H4 (cell line): Measurements from ENCODE around the gene SAMSN1. TPM values are rescaled to one million over a fixed set of nuclear protein-coding genes. Genes with fewer than 3 reads are reported as not detected.

ENCODE experiments used
- total RNA-seq: library from RNA; depleted of rRNA; stranded (reverse); fragments of >200 nt; shearing (Covaris generic); gene quantifications from 2 replicates; pipeline ENCODE4 v1.2.3, GENCODE V29; 2014; rRNA removed

SAMSN1 gene
- total RNA-seq, 1 experiment from 2014 or later, result 0.58 TPM

Other genes starting within 250 kb of the SAMSN1 start
- gene HSPA13, start 163.2 kb downstream of the SAMSN1 start, total RNA-seq, result 80.9 and 91.9 TPM in 2 replicates